GM19099 (cell line): ENCODE results near the gene TPCN1.

Source experiments
- POLR2A ChIP-seq: IDR thresholded peaks from 3 replicates; pipeline ENCODE4 v1.6.1; 2011; ENCODE audit warnings: low read depth; ENCODE audit not compliant: insufficient read length; ENCODE audit errors: extremely low read depth

The TPCN1 gene

GRCh38 chr12:113227686-113228391 is 6.6 kb downstream of the TPCN1 start:
- TF ChIP-seq POLR2A: no peak

DNA sequence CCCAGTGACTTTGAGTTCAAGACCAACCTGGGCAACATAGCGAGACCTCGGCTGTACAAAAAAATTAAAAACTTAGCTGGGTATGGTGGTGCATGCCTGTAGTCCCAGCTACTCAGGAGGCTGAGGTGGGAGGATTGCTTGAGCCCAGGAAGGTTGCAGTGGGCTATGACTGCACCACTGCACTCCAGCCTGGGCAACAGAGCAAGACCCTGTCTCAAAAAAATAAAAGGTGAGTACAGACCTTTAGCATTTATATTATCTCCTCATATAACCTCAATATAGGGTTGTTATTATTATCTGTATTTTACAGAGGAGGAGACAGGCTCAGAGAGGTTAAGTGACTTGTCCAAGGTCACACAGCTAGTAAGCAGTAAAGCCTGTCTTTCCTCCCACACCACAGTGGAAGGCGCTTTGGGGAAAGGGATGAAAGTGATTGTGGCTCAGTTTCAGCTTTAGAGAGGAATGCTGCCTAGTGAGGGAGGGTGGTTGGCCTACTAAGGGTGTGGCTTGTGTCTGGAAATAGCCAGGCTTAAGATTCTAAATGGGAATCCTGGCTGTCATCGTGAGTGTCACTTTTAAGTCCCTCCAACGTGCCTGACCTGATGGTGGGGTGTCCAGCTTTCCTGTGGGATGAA is 7.2 kb downstream of the TPCN1 start:
- TF ChIP-seq POLR2A: no peak

DNA sequence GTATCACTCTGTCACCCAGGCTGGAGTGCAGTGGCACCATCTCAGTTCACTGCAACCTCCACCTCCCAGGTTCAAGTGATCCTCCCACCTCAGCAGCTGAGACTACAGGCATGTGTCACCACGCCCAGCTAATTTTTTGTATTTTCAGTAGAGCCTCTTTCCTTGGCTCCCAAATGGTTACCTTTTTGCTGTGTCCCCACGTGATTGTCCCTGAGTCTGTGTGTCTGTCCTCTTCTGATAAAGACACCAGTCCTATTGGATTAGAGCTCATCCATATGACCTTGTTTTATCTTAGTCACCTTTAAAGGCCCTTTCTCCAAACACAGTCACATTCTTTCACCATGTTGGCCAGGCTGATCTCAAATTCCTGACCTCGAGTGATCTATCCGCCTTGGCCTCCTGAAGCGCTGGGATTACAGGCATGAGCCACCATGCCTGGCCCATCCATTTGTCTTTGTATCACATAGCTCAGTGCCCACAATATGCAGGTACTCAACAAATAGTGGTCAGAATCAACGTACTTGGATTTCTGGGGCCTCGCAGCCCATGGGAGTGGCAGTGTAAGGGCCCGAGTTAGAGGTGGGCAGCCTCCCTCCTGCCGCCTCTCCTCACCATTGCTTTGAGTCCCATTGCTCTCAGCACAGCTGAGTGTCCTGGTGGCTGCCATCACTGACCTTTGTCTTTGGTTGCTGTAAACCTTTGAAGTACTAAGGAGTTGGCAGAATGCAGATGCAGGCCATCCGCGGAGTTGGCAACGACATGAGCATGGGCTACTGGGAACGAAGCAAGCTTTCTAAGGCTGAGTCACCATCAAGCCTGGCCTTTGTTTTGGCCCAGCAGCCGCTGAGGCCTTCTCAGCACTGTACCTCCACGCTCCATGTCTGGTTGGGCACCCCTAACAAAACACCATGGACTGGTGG is 9.3 kb downstream of the TPCN1 start:
- no peak for TF ChIP-seq POLR2A

- TF ChIP-seq POLR2A: no peak
Measured at GRCh38 chr12:113231235-113232088, 10.2 kb downstream of the TPCN1 start.

GRCh38 chr12:113232089-113232839 is 11.0 kb downstream of the TPCN1 start:
- TF ChIP-seq POLR2A: no peak

DNA sequence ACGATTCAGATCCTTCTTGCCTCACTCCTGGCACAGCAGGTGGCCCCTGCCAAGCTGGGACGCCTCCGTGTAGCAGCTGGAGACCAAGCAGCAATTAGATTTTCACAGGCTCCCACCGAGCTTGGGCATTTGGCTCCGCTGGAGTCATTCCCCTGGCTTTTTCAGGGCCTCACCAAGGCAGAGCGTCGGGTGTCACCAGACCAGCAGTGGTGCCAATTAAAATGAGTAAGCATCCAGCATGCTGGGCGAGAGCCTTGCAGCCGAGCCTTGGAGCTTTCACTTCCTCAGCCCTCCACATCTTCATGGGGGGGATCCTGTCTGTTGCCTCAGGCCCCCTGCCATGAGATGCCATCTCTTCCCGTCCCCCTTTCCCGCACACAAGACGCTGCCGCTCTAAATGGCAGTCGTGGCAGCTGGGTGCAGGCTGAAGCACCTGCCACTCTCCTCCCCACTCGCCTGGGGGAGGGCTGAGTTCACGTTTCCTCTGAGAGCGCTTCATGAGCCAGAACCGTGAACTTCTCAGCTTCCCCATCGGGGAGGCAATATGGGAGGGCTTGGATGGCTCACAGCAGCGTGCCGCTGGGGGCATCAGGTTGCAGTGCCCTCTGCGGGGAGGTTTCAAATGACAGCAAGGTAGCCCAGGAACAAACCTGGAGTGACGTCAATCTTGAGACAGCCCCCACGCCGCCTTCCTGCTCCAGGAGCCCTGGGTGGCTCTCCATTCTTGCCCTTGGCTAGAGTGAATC is 11.7 kb downstream of the TPCN1 start:
- TF ChIP-seq POLR2A: no peak

DNA sequence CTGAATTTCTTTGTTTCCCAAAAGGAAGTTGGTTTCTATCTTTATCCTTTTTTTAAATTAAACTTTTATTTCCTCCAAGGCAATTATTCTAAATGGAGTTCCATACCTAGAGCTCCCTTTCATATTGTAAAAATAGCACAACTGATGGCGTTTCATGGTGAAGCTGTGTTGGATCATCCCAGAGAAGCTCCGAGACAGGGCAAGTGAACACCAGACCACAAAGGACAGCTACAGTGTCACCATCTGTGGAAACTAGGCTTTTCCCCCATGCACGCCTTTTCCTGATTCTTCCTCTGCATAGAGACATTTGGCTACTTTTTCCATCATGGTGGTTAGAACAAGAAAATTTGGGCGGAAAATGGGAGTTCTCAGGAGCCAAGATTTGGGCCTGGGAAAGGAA is 12.7 kb downstream of the TPCN1 start:
- TF ChIP-seq POLR2A: no peak

DNA sequence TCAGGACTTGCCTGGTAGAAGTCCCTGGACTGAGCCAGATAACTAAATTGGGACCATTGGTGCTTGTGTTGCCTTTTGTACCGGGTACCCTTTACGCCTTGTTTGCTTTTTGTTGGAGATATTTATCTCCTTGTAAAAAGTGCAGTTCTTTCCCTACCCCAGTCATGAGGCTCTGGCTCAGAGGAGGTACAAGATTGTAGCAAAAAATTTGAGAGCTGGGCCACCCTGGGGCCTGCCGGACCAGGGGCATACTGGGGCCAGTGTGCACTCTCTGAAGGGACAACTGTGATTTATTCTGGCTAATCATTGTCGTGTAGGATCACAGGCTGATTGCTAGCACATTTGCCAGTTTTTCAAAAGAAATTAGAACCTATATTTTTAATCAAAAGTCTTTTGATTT is 13.2 kb downstream of the TPCN1 start:
- no peak for TF ChIP-seq POLR2A

DNA sequence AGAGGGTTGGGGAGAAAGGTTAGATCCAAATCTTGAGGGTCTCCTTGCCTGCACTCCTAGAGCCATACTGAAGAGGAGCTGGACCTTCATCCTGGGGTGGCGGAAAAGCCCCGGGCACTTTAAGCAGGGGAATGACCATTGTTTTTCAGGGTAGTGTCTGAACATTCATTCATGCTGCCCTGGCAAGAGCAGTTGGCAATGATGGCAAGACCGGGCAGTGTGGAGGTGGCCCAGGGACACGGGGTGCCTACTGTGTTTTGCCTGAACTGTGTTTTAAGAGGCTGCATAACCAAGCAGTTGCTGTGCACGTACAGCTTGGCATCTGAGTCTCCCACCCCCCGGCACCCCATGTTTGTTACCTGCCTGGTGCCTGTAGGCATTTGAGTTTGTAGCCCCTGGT is 14.7 kb downstream of the TPCN1 start:
- TF ChIP-seq POLR2A: no peak

- no peak for TF ChIP-seq POLR2A
Measured at GRCh38 chr12:113236539-113237399, 15.5 kb downstream of the TPCN1 start.

GRCh38 chr12:113237748-113238147 is 16.5 kb downstream of the TPCN1 start:
- no peak for TF ChIP-seq POLR2A

DNA sequence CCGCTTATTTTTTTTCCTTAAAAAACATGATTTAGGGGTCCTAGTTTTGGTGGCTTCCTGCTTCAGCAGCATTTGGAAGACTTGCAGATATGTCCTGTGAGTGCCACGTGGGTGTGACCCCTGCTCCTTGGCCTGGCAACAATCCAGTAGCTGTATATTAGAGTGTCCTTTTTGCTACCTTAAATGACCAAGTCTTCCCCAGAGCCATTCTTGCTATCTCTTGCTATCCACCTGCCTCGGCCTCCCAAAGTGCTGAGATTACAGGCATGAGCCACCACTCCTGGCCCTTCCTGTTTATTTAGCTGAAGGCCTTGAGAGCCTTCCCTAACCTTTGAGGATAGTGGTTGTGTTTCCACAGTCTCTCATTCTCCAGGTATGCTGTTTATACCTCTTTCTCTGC is 17.0 kb downstream of the TPCN1 start:
- no peak for TF ChIP-seq POLR2A
